ENCODE measurements around the gene ANKMY1.

DNA sequence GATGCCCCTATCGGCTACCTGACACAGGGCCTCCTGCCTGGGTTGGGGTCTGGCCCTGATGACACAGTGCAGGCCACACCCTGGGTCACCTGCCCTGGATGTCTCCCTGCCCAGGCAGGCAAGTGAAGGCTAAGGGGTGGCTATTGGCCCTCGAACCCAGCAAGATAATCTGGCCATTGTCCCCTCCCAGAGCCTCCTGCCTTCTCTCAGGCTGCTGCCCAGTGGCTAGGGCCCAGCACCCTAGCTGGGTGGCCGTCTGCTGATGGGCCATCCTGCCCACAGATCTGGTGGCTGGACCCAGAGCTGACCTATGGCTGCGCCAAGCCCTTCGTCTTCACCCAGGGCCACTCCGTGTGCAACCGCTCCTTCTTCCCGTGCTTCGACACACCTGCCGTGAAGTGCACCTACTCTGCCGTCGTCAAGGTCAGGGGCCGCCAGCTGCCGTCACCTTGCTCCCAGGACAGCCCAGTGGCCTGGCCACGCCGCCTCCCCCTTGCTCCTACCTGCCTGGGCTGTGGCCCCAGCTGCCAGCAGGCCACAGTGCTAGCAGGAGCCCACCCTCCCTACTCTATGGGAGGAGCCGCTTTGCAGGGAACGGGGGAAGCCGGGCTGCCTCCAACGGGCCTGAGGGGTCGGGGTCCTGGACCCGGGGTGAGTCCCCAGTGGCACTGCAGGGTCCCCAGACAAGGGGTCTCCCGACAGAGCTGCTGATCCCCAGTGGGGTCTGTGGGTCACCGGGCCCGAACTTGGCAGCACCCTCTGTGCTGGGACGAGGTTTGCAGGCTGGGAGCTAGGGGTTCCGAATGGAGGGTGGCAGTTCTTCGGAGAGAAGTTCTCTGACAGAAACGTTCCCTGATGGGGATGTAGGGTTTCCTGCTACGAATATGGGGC lies 14.6 kb upstream of the ANKMY1 start:
- TF ChIP-seq, protein P1, sequence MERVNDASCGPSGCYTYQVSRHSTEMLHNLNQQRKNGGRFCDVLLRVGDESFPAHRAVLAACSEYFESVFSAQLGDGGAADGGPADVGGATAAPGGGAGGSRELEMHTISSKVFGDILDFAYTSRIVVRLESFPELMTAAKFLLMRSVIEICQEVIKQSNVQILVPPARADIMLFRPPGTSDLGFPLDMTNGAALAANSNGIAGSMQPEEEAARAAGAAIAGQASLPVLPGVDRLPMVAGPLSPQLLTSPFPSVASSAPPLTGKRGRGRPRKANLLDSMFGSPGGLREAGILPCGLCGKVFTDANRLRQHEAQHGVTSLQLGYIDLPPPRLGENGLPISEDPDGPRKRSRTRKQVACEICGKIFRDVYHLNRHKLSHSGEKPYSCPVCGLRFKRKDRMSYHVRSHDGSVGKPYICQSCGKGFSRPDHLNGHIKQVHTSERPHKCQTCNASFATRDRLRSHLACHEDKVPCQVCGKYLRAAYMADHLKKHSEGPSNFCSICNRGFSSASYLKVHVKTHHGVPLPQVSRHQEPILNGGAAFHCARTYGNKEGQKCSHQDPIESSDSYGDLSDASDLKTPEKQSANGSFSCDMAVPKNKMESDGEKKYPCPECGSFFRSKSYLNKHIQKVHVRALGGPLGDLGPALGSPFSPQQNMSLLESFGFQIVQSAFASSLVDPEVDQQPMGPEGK (CRISPR knock-in tag; IDR thresholded peaks at IDR 0.05; ENCODE audit: borderline replicate concordance), result no peak
- no peak for TF ChIP-seq ZNF70 (CRISPR knock-in tag; IDR thresholded peaks at IDR 0.05)
- TF ChIP-seq PPARA (CRISPR knock-in tag; IDR thresholded peaks at IDR 0.05; ENCODE audit: borderline replicate concordance), result no peak
- TF ChIP-seq ZFP30 (CRISPR knock-in tag; IDR thresholded peaks at IDR 0.05), result no peak
